Stimulated activated CD8-positive, alpha-beta memory T cell treated with anti-CD3 and anti-CD28 coated beads, Interleukin-7, amount 100 ng/mL, for 1 hour (primary cell): ENCODE measurements around the gene THADA.

Experiments
- DNase-seq, 2 donors: peaks; one replicate each; pipeline ENCODE4 v3.0.0-alpha.2; 2020; ENCODE audit warnings: low read depth in 2 of 2

THADA gene

GRCh38 chr2:43276962-43277391 lies 318.9 kb downstream of the THADA start:
- DNase-seq = no peak

- DNase-seq = no peak
These were observed 319.4 kb downstream of the THADA start for GRCh38 chr2:43276266-43276941.

GRCh38 chr2:43274721-43275120 lies 321.1 kb downstream of the THADA start:
- DNase-seq = no peak

- no peak for DNase-seq
These were observed 321.8 kb downstream of the THADA start for GRCh38 chr2:43274055-43274454.

GRCh38 chr2:43273529-43273928 lies 322.3 kb downstream of the THADA start:
- no peak for DNase-seq

GRCh38 chr2:43270930-43271615 lies 324.8 kb downstream of the THADA start:
- no peak for DNase-seq

- DNase-seq = no peak
These were observed 325.4 kb downstream of the THADA start for GRCh38 chr2:43270461-43270860.

GRCh38 chr2:43269706-43270105 lies 326.1 kb downstream of the THADA start:
- no peak for DNase-seq

- DNase-seq = no peak
These were observed 326.7 kb downstream of the THADA start for GRCh38 chr2:43269074-43269572.

GRCh38 chr2:43268066-43268953 lies 327.5 kb downstream of the THADA start:
- no peak for DNase-seq

- no peak for DNase-seq
These were observed 328.5 kb downstream of the THADA start for GRCh38 chr2:43267381-43267780.

- no peak for DNase-seq
These were observed 329.1 kb downstream of the THADA start for GRCh38 chr2:43266711-43267111.

GRCh38 chr2:43265421-43265820 lies 330.4 kb downstream of the THADA start:
- DNase-seq = no peak

GRCh38 chr2:43265001-43265400 lies 330.8 kb downstream of the THADA start:
- DNase-seq = no peak

GRCh38 chr2:43262951-43263350 lies 332.9 kb downstream of the THADA start:
- no peak for DNase-seq

- DNase-seq = no peak
These were observed 333.6 kb downstream of the THADA start for GRCh38 chr2:43262239-43262638.

- no peak for DNase-seq
These were observed 336.3 kb downstream of the THADA start for GRCh38 chr2:43259512-43259911.

- DNase-seq = no peak
These were observed 337.2 kb downstream of the THADA start for GRCh38 chr2:43258547-43259156.

GRCh38 chr2:43255296-43255910 lies 340.4 kb downstream of the THADA start:
- DNase-seq = no peak

GRCh38 chr2:43254331-43254730 lies 341.5 kb downstream of the THADA start:
- no peak for DNase-seq

- DNase-seq = no peak
These were observed 344.6 kb downstream of the THADA start for GRCh38 chr2:43251171-43251731.
